Gastrocnemius medialis (tissue), 4 donors: Measurements from ENCODE around the gene PSAPL1.

Source experiments
- CTCF ChIP-seq, 5 experiments: fragments of 450-650 bp in 3 of 5; fragments of 200-600 bp in 2 of 5; sonication (generic) in 2 of 5; IDR thresholded peaks in 4 of 5; conservative IDR thresholded peaks in 1 of 5; 1 replicate in 4 of 5; 2 replicates in 1 of 5; pipeline ENCODE4 v1.5.1; 2016 to 2019; ENCODE audit warnings: antibody characterized with exemption in 5 of 5, mild to moderate bottlenecking in 3 of 5, moderate library complexity in 3 of 5
- POLR2A ChIP-seq, 2 donors: fragments of 450-650 bp; IDR thresholded peaks; one replicate each; pipeline ENCODE4 v1.6.1; 2017; ENCODE audit warnings: antibody characterized with exemption in 2 of 2, mild to moderate bottlenecking in 2 of 2, moderate library complexity in 2 of 2

- no peak for TF ChIP-seq CTCF (IDR thresholded peaks at IDR 0.05 in 4 of 5, conservative IDR thresholded peaks at IDR 0.05 in 1 of 5)
- no peak for TF ChIP-seq POLR2A (IDR thresholded peaks at IDR 0.05)
These were observed 26.5 kb upstream of the PSAPL1 start for GRCh38 chr4:7461230-7461629.
